Limb (tissue), 2 donors: ENCODE data around the gene LTBP4.
"Not testable (repeated sequence)": the region's sequence is repeated elsewhere in the genome, so short reads cannot be mapped to it uniquely, and the experiment has no call there.

Experiments
- DNase-seq, 2 donors: peaks; one replicate each; pipeline ENCODE4 v3.0.0-alpha.2; 2016; ENCODE audit errors: extremely low spot score in 2 of 2

Gene LTBP4, protein sequence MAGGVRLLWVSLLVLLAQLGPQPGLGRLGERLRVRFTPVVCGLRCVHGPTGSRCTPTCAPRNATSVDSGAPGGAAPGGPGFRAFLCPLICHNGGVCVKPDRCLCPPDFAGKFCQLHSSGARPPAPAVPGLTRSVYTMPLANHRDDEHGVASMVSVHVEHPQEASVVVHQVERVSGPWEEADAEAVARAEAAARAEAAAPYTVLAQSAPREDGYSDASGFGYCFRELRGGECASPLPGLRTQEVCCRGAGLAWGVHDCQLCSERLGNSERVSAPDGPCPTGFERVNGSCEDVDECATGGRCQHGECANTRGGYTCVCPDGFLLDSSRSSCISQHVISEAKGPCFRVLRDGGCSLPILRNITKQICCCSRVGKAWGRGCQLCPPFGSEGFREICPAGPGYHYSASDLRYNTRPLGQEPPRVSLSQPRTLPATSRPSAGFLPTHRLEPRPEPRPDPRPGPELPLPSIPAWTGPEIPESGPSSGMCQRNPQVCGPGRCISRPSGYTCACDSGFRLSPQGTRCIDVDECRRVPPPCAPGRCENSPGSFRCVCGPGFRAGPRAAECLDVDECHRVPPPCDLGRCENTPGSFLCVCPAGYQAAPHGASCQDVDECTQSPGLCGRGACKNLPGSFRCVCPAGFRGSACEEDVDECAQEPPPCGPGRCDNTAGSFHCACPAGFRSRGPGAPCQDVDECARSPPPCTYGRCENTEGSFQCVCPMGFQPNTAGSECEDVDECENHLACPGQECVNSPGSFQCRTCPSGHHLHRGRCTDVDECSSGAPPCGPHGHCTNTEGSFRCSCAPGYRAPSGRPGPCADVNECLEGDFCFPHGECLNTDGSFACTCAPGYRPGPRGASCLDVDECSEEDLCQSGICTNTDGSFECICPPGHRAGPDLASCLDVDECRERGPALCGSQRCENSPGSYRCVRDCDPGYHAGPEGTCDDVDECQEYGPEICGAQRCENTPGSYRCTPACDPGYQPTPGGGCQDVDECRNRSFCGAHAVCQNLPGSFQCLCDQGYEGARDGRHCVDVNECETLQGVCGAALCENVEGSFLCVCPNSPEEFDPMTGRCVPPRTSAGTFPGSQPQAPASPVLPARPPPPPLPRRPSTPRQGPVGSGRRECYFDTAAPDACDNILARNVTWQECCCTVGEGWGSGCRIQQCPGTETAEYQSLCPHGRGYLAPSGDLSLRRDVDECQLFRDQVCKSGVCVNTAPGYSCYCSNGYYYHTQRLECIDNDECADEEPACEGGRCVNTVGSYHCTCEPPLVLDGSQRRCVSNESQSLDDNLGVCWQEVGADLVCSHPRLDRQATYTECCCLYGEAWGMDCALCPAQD (N-terminal part only)

DNA sequence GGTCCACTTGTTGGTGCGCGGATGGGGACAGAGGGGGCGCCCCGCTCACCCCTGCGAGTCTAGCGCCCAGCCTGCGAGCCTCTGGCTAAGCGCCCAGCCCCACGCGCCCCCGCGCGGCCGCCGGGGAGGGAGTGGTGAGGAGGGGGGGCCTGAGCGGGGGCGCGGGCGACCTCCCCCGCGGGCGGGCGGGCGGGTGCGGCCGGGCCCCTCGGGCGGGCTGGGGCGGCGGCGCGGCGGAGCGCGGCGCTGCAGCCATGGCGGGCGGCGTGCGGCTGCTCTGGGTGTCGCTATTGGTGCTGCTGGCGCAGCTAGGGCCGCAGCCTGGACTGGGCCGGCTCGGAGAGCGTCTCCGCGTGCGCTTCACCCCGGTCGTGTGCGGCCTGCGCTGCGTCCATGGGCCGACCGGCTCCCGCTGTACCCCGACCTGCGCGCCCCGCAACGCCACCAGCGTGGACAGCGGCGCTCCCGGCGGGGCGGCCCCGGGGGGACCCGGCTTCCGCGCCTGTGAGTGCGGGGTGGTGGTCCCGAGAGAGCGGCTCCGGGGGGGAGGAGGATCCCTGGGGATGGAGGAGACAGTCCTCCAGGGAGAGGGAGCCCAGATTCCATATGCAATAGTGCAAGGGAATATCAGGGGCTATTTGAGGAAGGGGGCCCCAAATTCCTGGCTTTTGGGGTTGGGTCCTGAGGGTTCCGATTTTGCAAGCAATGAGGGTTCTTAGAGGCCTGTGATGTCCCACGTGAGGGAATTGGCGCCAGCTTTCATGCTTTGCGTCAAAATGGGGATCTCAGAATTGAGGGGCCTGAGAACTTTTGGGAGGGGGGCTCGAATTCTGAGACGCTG, at the start of gene LTBP4:
Gene LTBP4, plus strand, starts transcription at position 236 of the 841 bp plus-strand sequence. Its CDS starts 19 bp downstream, at position 255.
- peak in 1 of 2 donors; percentile 76 for DNase-seq

- no peak for DNase-seq
These were observed 48.3 kb upstream of the LTBP4 start for GRCh38 chr19:40552848-40553247.

- peak in 1 of 2 donors; percentile 13 for DNase-seq
These were observed 47.0 kb upstream of the LTBP4 start for GRCh38 chr19:40553885-40554857.

DNA sequence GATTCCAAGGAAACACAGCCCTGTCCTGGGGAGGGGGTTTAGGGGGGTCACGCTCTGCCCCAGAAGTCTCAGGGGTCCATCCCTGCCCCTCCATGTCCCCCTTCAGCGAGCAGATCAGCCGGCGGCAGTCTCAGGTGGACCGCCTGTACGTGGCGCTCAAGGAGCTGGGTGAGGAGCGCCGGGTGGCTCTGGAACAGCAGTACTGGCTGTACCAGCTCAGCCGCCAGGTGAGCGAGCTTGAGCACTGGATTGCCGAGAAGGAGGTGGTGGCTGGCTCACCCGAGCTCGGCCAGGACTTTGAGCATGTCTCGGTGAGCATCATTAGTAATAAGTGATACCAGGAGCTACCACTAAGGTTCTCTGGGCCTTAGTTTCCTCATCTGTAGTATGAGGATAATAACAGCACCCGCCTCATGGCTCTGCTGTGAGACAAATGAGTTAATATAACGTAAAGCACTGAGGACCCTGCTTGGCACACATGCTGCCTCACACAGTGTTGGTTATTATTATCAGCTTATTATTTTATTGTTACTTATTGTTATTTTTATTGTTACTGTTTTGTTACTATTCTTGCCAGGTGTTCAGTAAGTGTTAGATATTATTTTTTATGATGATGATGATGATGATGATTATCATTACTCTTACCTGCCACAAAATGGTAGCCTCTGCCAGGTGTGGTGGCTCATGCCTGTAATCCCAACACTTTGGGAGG, 45.0 kb upstream of the LTBP4 start:
- no peak for DNase-seq

DNA sequence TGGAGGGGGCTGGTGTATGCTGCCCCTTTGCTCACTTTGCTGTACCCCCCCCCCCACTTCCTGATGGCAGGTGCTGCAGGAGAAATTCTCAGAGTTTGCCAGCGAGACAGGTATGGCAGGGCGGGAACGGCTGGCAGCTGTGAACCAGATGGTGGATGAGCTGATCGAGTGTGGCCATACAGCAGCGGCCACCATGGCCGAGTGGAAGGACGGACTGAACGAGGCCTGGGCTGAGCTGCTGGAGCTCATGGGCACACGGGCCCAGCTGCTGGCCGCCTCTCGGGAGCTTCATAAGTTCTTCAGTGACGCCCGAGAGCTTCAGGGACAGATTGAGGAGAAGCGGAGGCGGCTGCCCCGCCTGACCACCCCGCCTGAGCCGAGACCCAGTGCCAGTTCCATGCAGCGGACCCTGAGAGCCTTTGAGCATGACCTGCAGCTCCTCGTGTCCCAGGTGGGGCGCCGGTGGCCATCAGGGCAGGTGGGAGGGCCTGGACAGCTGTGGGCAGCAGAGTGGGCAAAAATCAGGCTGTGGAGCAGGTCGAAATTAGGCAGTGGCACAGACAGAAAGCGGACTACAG, 44.1 kb upstream of the LTBP4 start:
- DNase-seq: no peak

GRCh38 chr19:40559394-40559793, 41.8 kb upstream of the LTBP4 start:
- no peak for DNase-seq

DNA sequence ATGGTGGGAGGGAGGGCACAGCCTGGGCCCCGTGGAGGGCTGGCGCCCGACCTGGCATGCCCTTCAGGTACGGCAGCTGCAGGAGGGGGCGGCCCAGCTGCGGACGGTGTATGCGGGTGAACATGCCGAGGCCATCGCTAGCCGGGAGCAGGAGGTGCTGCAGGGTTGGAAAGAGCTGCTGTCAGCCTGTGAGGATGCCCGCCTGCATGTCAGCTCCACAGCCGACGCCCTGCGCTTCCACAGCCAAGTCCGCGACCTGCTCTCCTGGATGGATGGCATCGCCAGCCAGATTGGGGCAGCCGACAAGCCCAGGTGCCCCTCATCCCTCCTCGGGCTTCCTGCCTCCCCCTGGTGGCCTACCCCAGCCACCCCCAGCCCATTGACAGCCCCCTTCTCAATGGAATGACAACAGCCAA, 41.1 kb upstream of the LTBP4 start:
- no peak for DNase-seq

DNA sequence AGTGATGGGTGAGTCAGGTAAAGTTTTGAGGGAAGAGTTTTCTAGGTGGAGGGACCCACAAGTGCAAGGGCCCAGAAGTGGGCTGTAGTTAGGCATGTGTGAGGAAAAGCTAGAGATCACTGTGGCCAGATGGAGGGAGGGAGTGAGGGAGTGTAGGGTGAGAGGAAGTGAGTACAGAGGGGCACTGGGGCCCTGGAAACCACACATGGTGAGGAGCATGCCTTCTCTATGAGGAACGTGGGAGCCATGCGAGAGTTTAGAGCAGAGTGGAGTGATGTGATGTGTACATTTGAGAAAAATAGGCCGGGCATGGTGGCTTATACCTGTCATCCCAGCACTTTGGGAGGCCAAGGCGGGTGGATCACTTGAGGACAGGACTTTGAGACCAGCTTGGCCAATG, 39.2 kb upstream of the LTBP4 start:
- DNase-seq: no peak

DNA sequence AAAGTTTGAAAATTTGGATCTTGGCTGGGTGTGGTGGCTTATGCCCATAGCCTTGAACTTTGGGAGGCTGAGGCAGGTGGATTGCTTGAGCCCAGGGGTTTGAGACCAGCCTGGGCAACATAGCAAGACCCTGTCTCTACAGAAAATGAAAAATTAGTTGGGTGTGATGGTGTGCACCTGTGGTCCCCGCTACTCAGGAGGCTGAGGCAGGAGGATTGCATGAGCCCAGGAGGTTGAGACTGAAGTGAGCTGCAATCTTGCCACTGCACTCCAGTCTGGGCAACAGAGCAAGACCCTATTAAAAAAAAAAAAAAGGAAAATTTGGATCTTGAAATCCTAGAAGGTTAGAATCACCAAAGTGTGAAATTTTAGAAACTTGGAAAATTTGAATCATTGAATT, 36.6 kb upstream of the LTBP4 start:
- not testable (repeated sequence) for DNase-seq

- DNase-seq: no peak
These were observed 35.8 kb upstream of the LTBP4 start for GRCh38 chr19:40565355-40565754.

DNA sequence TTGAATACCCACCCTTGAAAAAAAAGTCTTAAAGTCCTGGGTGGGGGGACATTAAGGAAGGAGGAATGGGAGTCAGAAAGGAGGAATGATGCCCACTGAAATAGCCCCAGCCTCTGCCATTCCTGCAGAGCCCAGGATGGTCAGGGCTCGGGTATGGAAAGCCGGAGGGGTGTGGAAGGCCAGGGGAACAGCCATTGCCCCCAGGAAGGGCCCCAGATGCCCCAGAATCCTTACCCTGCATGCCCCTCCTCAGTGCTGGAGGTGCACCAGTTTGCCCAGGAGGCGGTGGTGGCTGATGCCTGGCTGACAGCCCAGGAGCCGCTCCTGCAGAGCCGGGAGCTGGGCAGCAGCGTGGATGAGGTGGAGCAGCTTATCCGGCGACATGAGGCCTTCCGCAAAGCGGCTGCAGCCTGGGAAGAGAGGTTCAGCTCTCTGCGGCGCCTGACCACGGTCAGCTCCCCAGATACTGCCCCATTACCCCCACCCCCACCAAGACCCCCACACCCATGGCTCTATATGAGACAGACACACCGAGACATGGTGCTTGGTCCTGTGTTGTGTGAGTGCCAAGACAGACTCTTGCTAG, 35.2 kb upstream of the LTBP4 start:
- no peak for DNase-seq

DNA sequence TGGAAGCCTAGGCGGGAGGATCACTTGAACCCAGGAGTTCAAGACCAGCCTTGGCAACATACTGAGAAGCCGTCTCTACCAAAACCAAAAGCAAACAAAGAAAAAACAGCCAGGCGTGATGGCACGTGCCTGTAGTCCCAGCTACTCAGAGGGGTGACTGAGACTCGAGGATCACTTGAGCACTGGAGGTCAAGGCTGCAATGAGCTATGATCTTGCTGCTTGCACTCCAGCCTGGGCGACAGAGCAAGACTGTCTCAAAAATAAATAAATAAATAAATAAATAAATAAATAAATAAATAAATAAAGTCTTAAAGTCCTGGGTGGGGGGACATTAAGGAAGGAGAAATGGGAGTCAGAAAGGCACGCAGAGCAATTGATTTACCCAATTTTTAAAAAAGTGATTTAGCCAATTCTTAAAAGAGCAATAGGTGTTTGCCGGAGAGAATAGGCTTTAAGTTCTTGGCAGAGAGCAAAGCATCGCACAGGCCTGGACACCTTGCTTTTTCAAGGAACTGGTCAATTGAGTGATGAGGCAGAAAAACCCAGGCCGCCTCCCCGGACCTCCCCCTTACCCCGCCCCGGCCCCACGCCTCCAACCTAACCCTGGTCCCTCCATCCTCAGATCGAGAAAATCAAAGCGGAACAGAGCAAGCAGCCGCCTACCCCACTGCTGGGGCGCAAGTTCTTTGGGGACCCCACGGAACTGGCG, 34.0 kb upstream of the LTBP4 start:
- DNase-seq: no peak

- no peak for DNase-seq
These were observed 33.2 kb upstream of the LTBP4 start for GRCh38 chr19:40567750-40568494.

- DNase-seq: peak; percentile 92 to 95
These were observed 30.7 kb upstream of the LTBP4 start for GRCh38 chr19:40570313-40571004.

DNA sequence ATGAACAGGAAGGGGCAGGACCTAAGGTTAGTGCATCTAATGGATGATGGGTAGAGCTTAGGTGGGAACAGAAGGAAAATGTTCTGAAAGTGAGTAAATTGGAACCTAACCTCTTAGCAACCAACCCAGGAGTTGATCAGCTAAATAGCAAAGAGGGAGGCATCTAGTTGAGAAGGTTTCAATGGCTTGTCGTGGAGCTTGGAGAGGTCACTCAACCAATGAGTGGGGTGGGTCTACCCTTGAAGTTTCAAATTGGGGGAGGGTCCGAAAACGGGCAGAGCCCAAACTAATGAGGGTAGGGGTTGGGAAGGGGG, 30.2 kb upstream of the LTBP4 start:
- DNase-seq: no peak

DNA sequence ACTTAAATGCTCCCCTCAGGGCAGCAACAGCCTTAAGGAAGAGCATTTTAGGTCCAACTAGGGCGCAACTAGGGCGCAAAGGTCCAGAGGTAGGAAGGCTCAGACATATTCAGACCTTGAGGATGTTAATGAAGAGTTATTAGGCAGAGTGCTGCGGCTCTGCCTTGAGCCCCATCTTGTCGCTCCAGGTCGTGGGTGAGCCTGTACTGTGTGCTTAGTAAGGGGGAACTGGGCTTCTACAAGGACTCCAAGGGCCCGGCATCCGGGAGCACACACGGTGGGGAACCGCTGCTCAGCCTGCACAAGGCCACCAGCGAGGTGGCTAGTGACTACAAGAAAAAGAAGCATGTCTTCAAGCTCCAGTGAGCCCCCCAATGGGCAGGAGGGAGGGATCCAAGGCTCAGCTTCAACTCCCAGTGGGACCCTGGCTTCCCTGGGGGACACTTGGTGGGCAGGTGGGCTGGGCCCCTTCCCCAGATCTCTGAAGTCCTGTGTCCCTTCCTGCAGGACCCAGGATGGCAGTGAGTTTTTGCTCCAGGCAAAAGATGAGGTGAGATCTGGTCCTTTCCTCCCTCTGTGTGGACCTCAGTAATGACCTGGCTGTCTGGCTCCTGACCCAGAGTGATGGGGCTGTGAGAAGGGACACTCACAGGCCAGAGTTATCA, 29.2 kb upstream of the LTBP4 start:
- DNase-seq: no peak
